HepG2 (cell line): Measurements from ENCODE around the gene CD300A. TPM values are rescaled to one million over a fixed set of nuclear protein-coding genes. Genes with fewer than 3 reads are reported as not detected.
A peak's percentile ranks its signal among the peaks of the same experiment; 100 is the strongest.

ENCODE experiments used
- ARHGAP35 ChIP-seq: sonication (generic); formaldehyde crosslinking; IDR thresholded peaks from 2 replicates; pipeline ENCODE4 v1.9.0; 2022; ENCODE audit warnings: mild to moderate bottlenecking, inconsistent platforms, moderate library complexity, missing genetic modification reagents, borderline replicate concordance
- DNMT3B ChIP-seq: conservative IDR thresholded peaks from 2 replicates; pipeline ENCODE4 v1.6.1; 2016; ENCODE audit warnings: missing biosample characterization, control low read depth
- DRAP1 ChIP-seq: IDR thresholded peaks from 2 replicates; pipeline ENCODE4 v1.6.1; 2016; ENCODE audit warnings: missing genetic modification reagents, missing compliant biosample characterization
- ELF4 ChIP-seq: sonication (generic); formaldehyde crosslinking; IDR thresholded peaks from 2 replicates; pipeline ENCODE4 v1.5.0; 2020; ENCODE audit warnings: missing genetic modification reagents, mild to moderate bottlenecking, moderate library complexity, borderline replicate concordance
- GABPB1 ChIP-seq: IDR thresholded peaks from 2 replicates; pipeline ENCODE4 v1.6.1; 2016; ENCODE audit warnings: mild to moderate bottlenecking, missing genetic modification reagents, moderate library complexity, missing compliant biosample characterization
- HNRNPK ChIP-seq: fragments of 200-400 bp; formaldehyde crosslinking; IDR thresholded peaks from 2 replicates; pipeline ENCODE4 v1.6.1; 2018; ENCODE audit warnings: low read length, low read depth, moderate library complexity, mild to moderate bottlenecking; ENCODE audit not compliant: poor library complexity, severe bottlenecking
- HNRNPLL ChIP-seq: fragments of 200-400 bp; formaldehyde crosslinking; IDR thresholded peaks from 2 replicates; pipeline ENCODE4 v1.6.1; 2017; ENCODE audit warnings: mild to moderate bottlenecking, low read depth, low read length; ENCODE audit not compliant: poor library complexity, severe bottlenecking
- KLF13 ChIP-seq: sonication (generic); formaldehyde crosslinking; IDR thresholded peaks from 2 replicates; pipeline ENCODE4 v1.4.0; 2020; ENCODE audit warnings: mild to moderate bottlenecking, missing genetic modification reagents
- KLF6 ChIP-seq: IDR thresholded peaks from 2 replicates; pipeline ENCODE4 v1.8.0; 2016; ENCODE audit warnings: missing biosample characterization, missing genetic modification reagents
- MTF1 ChIP-seq: sonication (generic); formaldehyde crosslinking; IDR thresholded peaks from 2 replicates; pipeline ENCODE4 v1.5.0; 2020; ENCODE audit warnings: missing genetic modification reagents
- NFE2L2 ChIP-seq: fragments of 150-350 bp; IDR thresholded peaks from 2 replicates; pipeline ENCODE4 v1.6.1; 2014; ENCODE audit warnings: low read length
- POLR2AphosphoS2 ChIP-seq: IDR thresholded peaks from 2 replicates; pipeline ENCODE4 v1.6.1; 2011; ENCODE audit warnings: low read depth, low read length, improper control_type of control experiment
- PRDM15 ChIP-seq: sonication (generic); formaldehyde crosslinking; IDR thresholded peaks from 2 replicates; pipeline ENCODE4 v1.4.0; 2020; ENCODE audit warnings: missing genetic modification reagents
- REXO4 ChIP-seq: sonication (generic); formaldehyde crosslinking; IDR thresholded peaks from 2 replicates; pipeline ENCODE4 v1.8.0; 2022; ENCODE audit warnings: missing genetic modification reagents, mild to moderate bottlenecking, borderline replicate concordance
- SALL1 ChIP-seq: sonication (generic); formaldehyde crosslinking; IDR thresholded peaks from 2 replicates; pipeline ENCODE4 v1.8.0; 2022; ENCODE audit warnings: mild to moderate bottlenecking, missing genetic modification reagents
- SMAD3 ChIP-seq: sonication (generic); formaldehyde crosslinking; IDR thresholded peaks from 2 replicates; pipeline ENCODE4 v1.4.0; 2020; ENCODE audit warnings: missing genetic modification reagents
- SNAI1 ChIP-seq: sonication (generic); formaldehyde crosslinking; IDR thresholded peaks from 2 replicates; pipeline ENCODE4 v1.5.0; 2020; ENCODE audit warnings: mild to moderate bottlenecking, missing genetic modification reagents, borderline replicate concordance
- SNAPC2 ChIP-seq: sonication (generic); formaldehyde crosslinking; IDR thresholded peaks from 2 replicates; pipeline ENCODE4 v1.8.1; 2022; ENCODE audit warnings: mild to moderate bottlenecking, missing genetic modification reagents
- SNAPC5 ChIP-seq: sonication (generic); formaldehyde crosslinking; IDR thresholded peaks from 2 replicates; pipeline ENCODE4 v1.8.1; 2023; ENCODE audit warnings: mild to moderate bottlenecking, missing genetic modification reagents, borderline replicate concordance
- SRF ChIP-seq: IDR thresholded peaks from 2 replicates; pipeline ENCODE4 v1.6.1; 2011; ENCODE audit warnings: mild to moderate bottlenecking, low read depth, low read length, moderate library complexity
- TIGD3 ChIP-seq: sonication (generic); formaldehyde crosslinking; IDR thresholded peaks from 2 replicates; pipeline ENCODE4 v1.5.1; 2020; ENCODE audit warnings: mild to moderate bottlenecking, missing genetic modification reagents, borderline replicate concordance
- ZNF224 ChIP-seq: sonication (generic); formaldehyde crosslinking; IDR thresholded peaks from 2 replicates; pipeline ENCODE4 v1.5.0; 2020; ENCODE audit warnings: mild to moderate bottlenecking, missing genetic modification reagents
- ZNF34 ChIP-seq: sonication (generic); formaldehyde crosslinking; IDR thresholded peaks from 2 replicates; pipeline ENCODE4 v1.4.0; 2020; ENCODE audit warnings: mild to moderate bottlenecking, missing genetic modification reagents, borderline replicate concordance
- ZNF367 ChIP-seq: sonication (generic); formaldehyde crosslinking; IDR thresholded peaks from 2 replicates; pipeline ENCODE4 v1.4.0; 2020; ENCODE audit warnings: missing genetic modification reagents, borderline replicate concordance
- polyA plus RNA-seq, 8 experiments: library from polyadenylated mRNA; depleted of rRNA in 3 of 8; stranded (reverse) in 7 of 8; unstranded in 1 of 8; fragments of >200 nt; fragmentation: Illumina TruSeq in 4 of 8; extraction: Trizol in 4 of 8; gene quantifications; 2 replicates each; pipeline versions ENCODE4 v1.2.1 to v1.2.3, GENCODE V29; 2011 to 2016; ENCODE audit warnings: low read depth in 4 of 8, missing spikeins in 1 of 8, mixed read lengths in 1 of 8; ENCODE audit not compliant: insufficient read depth in 1 of 8
- total RNA-seq, 5 experiments: library from RNA; depleted of rRNA; stranded (reverse); fragments of >200 nt; fragmentation: Illumina TruSeq; extraction: Trizol; gene quantifications; 2 replicates each; pipeline ENCODE4 v1.2.3, GENCODE V29; 2016; ENCODE audit warnings: low read depth in 1 of 5

The CD300A gene
- total and polyA plus RNA-seq, 2 of the 13 experiments (the other 11 are each of a cell fraction or from before 2014, with no cell fraction given), result not detected

- no peak for TF ChIP-seq TIGD3 (CRISPR knock-in tag)
- TF ChIP-seq MTF1 (CRISPR knock-in tag), result no peak
- TF ChIP-seq HNRNPK, result no peak
- 0 out of 2 replicates have a peak, but pooled peaks have one; percentile 39 for TF ChIP-seq KLF13 (CRISPR knock-in tag)
- no peak for TF ChIP-seq DNMT3B
- TF ChIP-seq ARHGAP35 (CRISPR knock-in tag), result no peak
- TF ChIP-seq SNAI1 (CRISPR knock-in tag), result no peak
- TF ChIP-seq ZNF367 (CRISPR knock-in tag), result no peak
- TF ChIP-seq KLF6 (CRISPR knock-in tag), result peak; percentile 49; the same call in 1 of the 2 replicates
- TF ChIP-seq ZNF34 (CRISPR knock-in tag), result no peak
- TF ChIP-seq HNRNPLL, result no peak
- no peak for TF ChIP-seq GABPB1 (CRISPR knock-in tag)
- no peak for TF ChIP-seq POLR2AphosphoS2
- TF ChIP-seq PRDM15 (CRISPR knock-in tag), result no peak
- no peak; the same call in 1 of the 2 replicates for TF ChIP-seq ZNF224 (CRISPR knock-in tag)
- no peak for TF ChIP-seq SNAPC2 (CRISPR knock-in tag)
- no peak for TF ChIP-seq SRF
- TF ChIP-seq ELF4 (CRISPR knock-in tag), result no peak
- no peak for TF ChIP-seq NFE2L2
- TF ChIP-seq REXO4 (CRISPR knock-in tag), result no peak
- no peak for TF ChIP-seq DRAP1 (CRISPR knock-in tag)
- no peak for TF ChIP-seq SMAD3 (CRISPR knock-in tag)
- 0 out of 2 replicates have a peak, but pooled peaks have one; percentile 20 for TF ChIP-seq SALL1
- no peak for TF ChIP-seq SNAPC5 (CRISPR knock-in tag)
Observed at GRCh38 chr17:74452841-74453661, 13.4 kb upstream of the CD300A start (continued).
